IMR-90 (cell line): ENCODE data around the gene ZNF292. TPM values are rescaled to one million over a fixed set of nuclear protein-coding genes. Genes with fewer than 3 reads are reported as not detected.
A peak's percentile ranks its signal among the peaks of the same experiment; 100 is the strongest.

Experiments
- ATAC-seq: fragments of 200-7000 bp; cut with Tn5 transposase; 2 replicates; pipeline ENCODE4 v1.9.1; 2020; ENCODE audit warnings: low read depth, mild to moderate bottlenecking, moderate library complexity
- BruUV-seq: library from RNA; stranded (reverse); fragments of 400-500 nt; replicated peaks from 2 replicates; lab custom pipeline; 2021; lab: Mats Ljungman, UMichigan
- CTCF ChIA-PET: fragments of 300-600 bp; formaldehyde crosslinking; extraction: SDS; loops from one replicate; lab custom pipeline; 2021; ENCODE audit warnings: antibody characterized with exemption; lab: Yijun Ruan, JAX
- POLR2A ChIA-PET: fragments of 300-600 bp; sonication (Branson Sonifier 250); formaldehyde crosslinking; loops from one replicate; lab custom pipeline; 2022; ENCODE audit warnings: antibody characterized with exemption; ENCODE audit not compliant: unreplicated experiment; lab: Charles Lee
- DNase-seq: peaks from one replicate; pipeline ENCODE4 v3.0.0; 2013
- H2AFZ ChIP-seq: replicated peaks from 2 replicates; pipeline ENCODE3; 2013; ENCODE audit warnings: low read length, mild to moderate bottlenecking; ENCODE audit not compliant: poor library complexity
- H2AK5ac ChIP-seq: 2 replicates; pipeline ENCODE4 v1.6.1; 2013; ENCODE audit warnings: low read depth, low read length, inconsistent platforms
- H2AK9ac ChIP-seq: replicated peaks from 2 replicates; pipeline ENCODE3; 2013; ENCODE audit warnings: mild to moderate bottlenecking, low read depth, low read length, moderate library complexity; ENCODE audit not compliant: poor library complexity
- H2BK120ac ChIP-seq: 2 replicates; pipeline ENCODE4 v1.6.1; 2013; ENCODE audit warnings: low read depth, low read length, inconsistent platforms
- H2BK15ac ChIP-seq: 3 replicates; pipeline ENCODE4 v1.6.1; 2013; ENCODE audit warnings: low read depth, low read length, inconsistent platforms
- H2BK20ac ChIP-seq: 2 replicates; pipeline ENCODE4 v1.6.1; 2013; ENCODE audit warnings: low read depth, mild to moderate bottlenecking, inconsistent platforms, low read length, moderate library complexity
- H2BK5ac ChIP-seq: 2 replicates; pipeline ENCODE4 v1.6.1; 2013; ENCODE audit warnings: mild to moderate bottlenecking, low read depth, low read length, inconsistent platforms; ENCODE audit not compliant: poor library complexity, severe bottlenecking
- H3K14ac ChIP-seq: replicated peaks from 2 replicates; pipeline ENCODE4 v1.6.1; 2013; ENCODE audit warnings: low read depth, low read length, inconsistent platforms
- H3K18ac ChIP-seq: 2 replicates; pipeline ENCODE4 v1.6.1; 2013; ENCODE audit warnings: low read depth, low read length, control low read depth
- H3K23ac ChIP-seq: 2 replicates; pipeline ENCODE4 v1.6.1; 2013; ENCODE audit warnings: low read depth, low read length, inconsistent platforms
- H3K27ac ChIP-seq: 2 replicates; pipeline ENCODE4 v1.5.1; 2013; ENCODE audit warnings: mild to moderate bottlenecking, control low read depth, low read length; ENCODE audit not compliant: insufficient read depth
- H3K27me3 ChIP-seq: 2 replicates; pipeline ENCODE4 v1.6.1; 2013; ENCODE audit warnings: low read length; ENCODE audit not compliant: control insufficient read depth, insufficient read depth
- H3K36me3 ChIP-seq: 2 replicates; pipeline ENCODE4 v1.6.1; 2013; ENCODE audit warnings: low read length, mixed read lengths; ENCODE audit not compliant: control insufficient read depth, insufficient read depth
- H3K4ac ChIP-seq: 2 replicates; pipeline ENCODE4 v1.6.1; 2013; ENCODE audit warnings: low read depth, low read length, inconsistent platforms
- H3K4me1 ChIP-seq: 2 replicates; pipeline ENCODE4 v1.6.1; 2013; ENCODE audit warnings: low read length, mixed read lengths; ENCODE audit not compliant: control insufficient read depth, insufficient read depth
- H3K4me2 ChIP-seq: 2 replicates; pipeline ENCODE4 v1.6.1; 2013; ENCODE audit warnings: low read depth, mild to moderate bottlenecking, control low read depth, low read length, moderate library complexity
- H3K4me3 ChIP-seq: 2 replicates; pipeline ENCODE4 v1.5.1; 2013; ENCODE audit warnings: low read depth, mild to moderate bottlenecking, control low read depth, low read length, moderate library complexity; ENCODE audit not compliant: insufficient read depth
- H3K56ac ChIP-seq: 2 replicates; pipeline ENCODE4 v1.6.1; 2013; ENCODE audit warnings: low read length, inconsistent platforms; ENCODE audit not compliant: insufficient read depth; ENCODE audit errors: extremely low read depth
- H3K79me1 ChIP-seq, 2 experiments: 2 replicates each; pipeline ENCODE4 v1.6.1; 2013; ENCODE audit warnings: low read length in 2 of 2, inconsistent platforms in 1 of 2, low read depth in 1 of 2
- H3K9ac ChIP-seq: 2 replicates; pipeline ENCODE4 v1.6.1; 2013; ENCODE audit warnings: low read depth, low read length, control low read depth
- H3K9me1 ChIP-seq: 2 replicates; pipeline ENCODE4 v1.6.1; 2013; ENCODE audit warnings: low read length, inconsistent platforms; ENCODE audit not compliant: insufficient read depth
- H3K9me3 ChIP-seq: 2 replicates; pipeline ENCODE4 v1.6.1; 2013; ENCODE audit warnings: low read length; ENCODE audit not compliant: control insufficient read depth, insufficient read depth
- H4K20me1 ChIP-seq: 2 replicates; pipeline ENCODE4 v1.6.1; 2013; ENCODE audit warnings: low read length, inconsistent platforms; ENCODE audit not compliant: insufficient read depth
- H4K5ac ChIP-seq: 2 replicates; pipeline ENCODE4 v1.6.1; 2013; ENCODE audit warnings: mild to moderate bottlenecking, low read depth, low read length, control low read depth
- H4K8ac ChIP-seq, 2 experiments: 2 replicates each; pipeline ENCODE4 v1.6.1; 2013; ENCODE audit warnings: low read depth in 2 of 2, low read length in 2 of 2, control low read depth in 1 of 2, inconsistent platforms in 1 of 2
- H4K91ac ChIP-seq: 2 replicates; pipeline ENCODE4 v1.6.1; 2013; ENCODE audit warnings: low read depth, low read length, inconsistent platforms; ENCODE audit not compliant: insufficient read depth
- CEBPB ChIP-seq: IDR thresholded peaks from 2 replicates; pipeline ENCODE4 v1.6.1; 2012; ENCODE audit warnings: low read depth, low read length, improper control_type of control experiment
- NFE2L2 ChIP-seq: fragments of 150-350 bp; IDR thresholded peaks from 2 replicates; pipeline ENCODE4 v1.6.1; 2016; ENCODE audit warnings: low read depth, mild to moderate bottlenecking, low read length
- RFX5 ChIP-seq: IDR thresholded peaks from 2 replicates; pipeline ENCODE4 v1.8.0; 2012; ENCODE audit warnings: low read depth, mild to moderate bottlenecking, low read length, moderate library complexity
- WGBS, 2 experiments: methylation state at CpG; one replicate each; pipeline versions ENCODE4 v1.1.5 to v1.1.7; 2013; ENCODE audit warnings: missing lambda C conversion rate in 2 of 2; ENCODE audit not compliant: insufficient read length in 1 of 2; ENCODE audit errors: extremely low coverage in 2 of 2; 5-methylcytosine and 5-hydroxymethylcytosine counted together
- dilution Hi-C: fragments of 300-500 bp; cut with HindIII; formaldehyde crosslinking; loops from one replicate; pipeline ENCODE4 v1.14.3; 2018; ENCODE audit warnings: low sequenced_read_pairs; ENCODE audit not compliant: unreplicated experiment
- in situ Hi-C: fragments of 300-500 bp; cut with MboI; formaldehyde crosslinking; loops from 3 replicates; pipeline ENCODE4 v1.14.3; 2019; ENCODE audit warnings: low sequenced_read_pairs, inconsistent platforms, mixed read lengths
- intact Hi-C: fragments of 100-400 bp; cut with micrococcal nuclease; formaldehyde crosslinking; loops from 2 replicates; pipeline ENCODE4 v1.10.0; 2022
- polyA plus RNA-seq, 3 experiments: library from polyadenylated mRNA; depleted of rRNA; stranded (reverse); fragments of >200 nt; gene quantifications; 2 replicates each; pipeline ENCODE4 v1.2.3, GENCODE V29; 2012; ENCODE audit warnings: low replicate concordance in 1 of 3
- total RNA-seq: library from RNA; depleted of rRNA; stranded (reverse); fragments of >200 nt; gene quantifications from 2 replicates; pipeline ENCODE4 v1.2.3, GENCODE V29; 2012
- TF ChIP-seq, protein P1 (sequence below): conservative IDR thresholded peaks from 2 replicates; pipeline ENCODE4 v1.5.1; 2012; ENCODE audit warnings: mild to moderate bottlenecking, low read depth, low read length, improper control_type of control experiment

Gene ZNF292
- total and polyA plus RNA-seq, 2 of the 4 experiments (the other 2 are of a cell fraction) = 5.5 to 28.3 TPM

GRCh38 chr6:87251225-87251624, 95.9 kb downstream of the ZNF292 start:
- Histone ChIP-seq H3K9me3 (no peaks in the 10 kb centered on the region), H3K9me1 (no peaks in the 10 kb centered on the region; the same call in 1 of the 2 replicates), H2BK120ac (no peak overlapping the region), H3K79me1 (peaks cover 11 to 13% of the 10 kb centered on the region in 2 experiments; a peak in 3 of 4 replicates), H3K4ac (no peak overlapping the region), H3K36me3 (peaks cover 41% of the 10 kb centered on the region), H3K9ac (no peak overlapping the region), H3K4me2 (no peak overlapping the region), H3K27ac (no peak overlapping the region), H3K14ac (no peak overlapping the region), H3K18ac (no peak overlapping the region), H3K4me3 (no peak overlapping the region), H3K56ac (no peak overlapping the region), H4K20me1 (no peaks in the 10 kb centered on the region; the same call in 1 of the 2 replicates), H2AK5ac (no peak overlapping the region), H3K4me1 (no peaks in the 10 kb centered on the region), H2AFZ (no peak overlapping the region), H4K8ac (no peak overlapping the region), H4K91ac (no peak overlapping the region), H2BK15ac (no peak overlapping the region), H3K27me3 (no peaks in the 10 kb centered on the region), H2BK20ac (no peak overlapping the region), H2BK5ac (no peak overlapping the region), H3K23ac (peak overlapping the region; percentile 60; the same call in 1 of the 2 replicates), H2AK9ac (no peak overlapping the region), H4K5ac (no peak overlapping the region)
- no peak for ATAC-seq
- TF ChIP-seq CEBPB (no peak), NFE2L2 (no peak), RFX5 (no peak)
- TF ChIP-seq, protein P1, sequence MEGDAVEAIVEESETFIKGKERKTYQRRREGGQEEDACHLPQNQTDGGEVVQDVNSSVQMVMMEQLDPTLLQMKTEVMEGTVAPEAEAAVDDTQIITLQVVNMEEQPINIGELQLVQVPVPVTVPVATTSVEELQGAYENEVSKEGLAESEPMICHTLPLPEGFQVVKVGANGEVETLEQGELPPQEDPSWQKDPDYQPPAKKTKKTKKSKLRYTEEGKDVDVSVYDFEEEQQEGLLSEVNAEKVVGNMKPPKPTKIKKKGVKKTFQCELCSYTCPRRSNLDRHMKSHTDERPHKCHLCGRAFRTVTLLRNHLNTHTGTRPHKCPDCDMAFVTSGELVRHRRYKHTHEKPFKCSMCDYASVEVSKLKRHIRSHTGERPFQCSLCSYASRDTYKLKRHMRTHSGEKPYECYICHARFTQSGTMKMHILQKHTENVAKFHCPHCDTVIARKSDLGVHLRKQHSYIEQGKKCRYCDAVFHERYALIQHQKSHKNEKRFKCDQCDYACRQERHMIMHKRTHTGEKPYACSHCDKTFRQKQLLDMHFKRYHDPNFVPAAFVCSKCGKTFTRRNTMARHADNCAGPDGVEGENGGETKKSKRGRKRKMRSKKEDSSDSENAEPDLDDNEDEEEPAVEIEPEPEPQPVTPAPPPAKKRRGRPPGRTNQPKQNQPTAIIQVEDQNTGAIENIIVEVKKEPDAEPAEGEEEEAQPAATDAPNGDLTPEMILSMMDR = no peak
- POLR2A ChIA-PET = no interaction called here
- in situ Hi-C loops = no loop called here
- DNase-seq = no peak
- CTCF ChIA-PET = no interaction called here
- intact Hi-C loops = no loop called here
- BruUV-seq = no TSS peak
- dilution Hi-C loops = no loop called here
- WGBS, 2 experiments = no CpG with 5 or more reads among the region's 1 CpG
